Activated CD4-positive, alpha-beta T cell treated with anti-CD3 and anti-CD28 coated beads, Interleukin-2, amount 50 U/mL, for 4 hours (primary cell): ENCODE measurements around the gene RETSAT.
"Not testable (repeated sequence)": the region's sequence is repeated elsewhere in the genome, so short reads cannot be mapped to it uniquely, and the experiment has no call there.

Experiments used
- DNase-seq, 2 experiments: peaks; one replicate each; pipeline ENCODE4 v3.0.0-alpha.2; 2020

Gene RETSAT

GRCh38 chr2:85378257-85378656 is 23.9 kb upstream of the RETSAT start:
- no peak for DNase-seq

DNA sequence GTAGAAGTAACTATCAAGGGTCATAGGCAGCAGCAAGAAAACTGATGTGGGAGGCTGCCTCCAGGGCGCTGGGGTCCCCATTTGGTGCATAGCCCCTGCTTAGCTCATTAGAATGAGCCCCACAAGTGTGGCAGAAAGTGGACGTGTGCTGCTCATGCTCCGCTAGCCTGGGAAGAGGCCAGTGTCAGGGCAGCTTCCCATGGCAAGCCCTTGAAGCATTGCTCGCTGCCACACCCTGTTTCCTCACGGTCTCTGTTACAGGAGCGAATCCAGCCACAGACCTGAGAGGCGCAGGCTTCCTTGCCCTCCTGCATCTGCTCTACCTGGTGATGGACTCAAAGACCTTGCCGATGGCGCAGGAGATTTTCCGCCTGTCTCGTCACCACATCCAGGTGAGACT is 22.8 kb upstream of the RETSAT start:
- no peak for DNase-seq

- DNase-seq = no peak
These were observed 22.1 kb upstream of the RETSAT start for GRCh38 chr2:85376291-85377065.

DNA sequence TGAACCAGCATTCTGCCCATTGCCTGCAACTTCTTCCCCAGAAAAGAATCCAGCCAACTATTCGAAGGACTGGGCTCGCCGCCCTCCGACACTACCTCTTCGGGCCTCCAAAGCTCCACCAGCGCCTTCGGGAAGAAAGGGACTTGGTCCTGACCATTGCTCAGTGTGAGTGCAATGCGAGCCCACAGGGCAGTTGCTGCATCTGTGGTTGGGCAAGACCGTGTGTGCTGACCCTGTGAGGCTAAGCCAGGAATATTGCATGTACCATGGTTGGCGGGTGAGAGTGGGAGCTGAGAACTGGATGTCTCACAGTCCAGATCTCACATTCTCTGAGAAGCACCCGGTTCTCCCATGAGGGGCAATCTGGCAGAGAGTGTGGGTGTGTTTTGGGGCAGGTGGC is 16.7 kb upstream of the RETSAT start:
- no peak for DNase-seq

DNA sequence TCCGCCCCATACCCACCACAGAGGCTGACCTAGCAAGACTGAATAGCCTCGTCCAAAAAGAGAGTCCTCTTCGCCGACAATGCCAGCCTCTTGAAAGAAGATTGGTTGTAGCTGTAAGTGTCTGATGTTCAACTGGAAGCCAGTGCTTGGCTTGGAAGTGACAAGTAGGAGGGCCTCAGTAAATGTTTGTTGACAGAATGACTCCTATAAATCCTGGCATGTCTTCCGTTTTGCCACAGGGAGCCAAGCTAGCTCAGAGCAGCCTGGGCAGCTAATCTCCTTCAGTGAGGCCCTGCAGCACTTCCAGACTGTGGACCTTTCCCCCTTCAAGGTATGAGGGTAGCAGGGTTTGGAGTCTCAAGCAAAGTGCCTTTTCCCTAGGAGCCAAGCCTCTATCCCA is 15.2 kb upstream of the RETSAT start:
- no peak for DNase-seq

- no peak for DNase-seq
These were observed 14.6 kb upstream of the RETSAT start for GRCh38 chr2:85368921-85369320.

DNA sequence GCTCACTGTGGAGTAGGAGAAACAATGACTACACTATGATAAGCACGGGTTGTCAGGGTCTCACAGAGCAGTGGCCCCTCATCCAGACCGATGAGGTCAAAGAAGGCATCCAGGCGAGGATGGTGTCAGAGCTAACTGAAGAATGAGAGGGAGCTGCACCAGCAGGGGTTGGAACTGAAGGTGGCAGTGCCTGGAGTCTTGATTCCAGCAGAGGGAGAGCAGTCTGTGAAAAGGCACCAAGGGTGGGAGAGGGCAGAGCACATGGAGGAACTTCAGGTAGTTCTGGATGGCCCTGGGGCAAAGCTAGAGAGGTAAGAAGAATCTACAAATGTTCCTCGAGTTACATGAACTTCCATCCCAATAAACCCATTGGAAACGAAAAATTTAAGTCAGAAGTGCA is 12.9 kb upstream of the RETSAT start:
- no peak for DNase-seq

GRCh38 chr2:85362653-85363387 is 8.5 kb upstream of the RETSAT start:
- DNase-seq = not testable (repeated sequence)

DNA sequence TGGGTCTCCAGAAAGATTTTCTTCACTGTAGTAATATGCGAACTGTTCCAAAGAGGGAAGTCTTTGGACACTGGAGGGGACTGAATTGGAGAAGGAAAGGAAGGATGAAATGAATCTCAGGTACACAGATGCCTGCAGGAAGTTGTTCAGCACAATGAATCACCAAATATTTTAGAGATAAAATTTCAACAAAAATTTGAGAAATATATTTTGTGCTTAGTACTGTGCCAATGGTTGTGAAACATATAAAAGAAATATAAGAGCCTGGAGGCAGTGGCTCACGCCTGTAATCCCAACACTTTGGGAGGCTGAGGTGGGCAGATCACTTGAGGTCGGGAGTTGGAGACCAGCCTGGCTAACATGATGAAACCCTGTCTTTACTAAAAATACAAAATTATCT is 3.4 kb upstream of the RETSAT start:
- DNase-seq = no peak

DNA sequence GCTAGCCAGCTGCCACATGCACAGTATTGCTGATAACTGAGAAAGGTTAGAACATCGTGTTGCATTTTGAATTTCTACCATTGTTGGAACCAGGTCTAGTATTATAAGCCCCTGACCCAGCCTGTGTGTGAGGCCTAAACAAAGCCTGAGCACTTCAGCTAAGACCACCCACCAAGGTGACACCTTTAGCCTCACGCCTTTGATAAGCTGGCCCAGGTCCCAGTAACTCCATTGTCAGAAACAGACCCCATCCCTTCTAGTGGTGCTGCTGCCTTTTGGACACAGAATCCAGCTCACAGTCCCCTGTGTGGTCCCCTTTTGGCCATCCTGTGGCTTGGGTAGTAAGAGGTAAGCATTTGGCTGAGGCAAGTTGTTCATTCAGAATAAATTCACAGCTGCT is 1.9 kb upstream of the RETSAT start:
- DNase-seq = no peak

DNA sequence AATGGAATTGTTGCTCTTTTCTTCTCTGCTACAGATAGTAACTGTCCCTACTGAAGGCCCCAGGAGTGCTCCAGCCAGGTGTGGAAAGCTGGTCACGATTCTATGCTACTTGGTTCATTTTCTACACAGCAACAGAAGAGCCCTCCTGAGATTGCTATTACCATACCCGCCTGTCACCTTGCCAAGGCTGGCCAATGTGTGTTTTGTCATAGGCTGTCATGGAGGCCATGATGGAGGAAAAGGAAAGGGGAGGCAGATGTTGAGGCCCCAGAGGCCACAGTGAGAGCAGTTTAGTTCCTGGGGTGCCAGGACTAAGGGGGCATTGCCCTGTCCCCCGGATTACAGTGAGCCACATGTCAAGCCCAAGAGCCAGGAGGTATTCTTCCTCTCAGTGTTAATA is 1.2 kb upstream of the RETSAT start:
- DNase-seq = no peak

GRCh38 chr2:85355073-85355410 is 714 bp upstream of the RETSAT start:
- DNase-seq = no peak

DNA sequence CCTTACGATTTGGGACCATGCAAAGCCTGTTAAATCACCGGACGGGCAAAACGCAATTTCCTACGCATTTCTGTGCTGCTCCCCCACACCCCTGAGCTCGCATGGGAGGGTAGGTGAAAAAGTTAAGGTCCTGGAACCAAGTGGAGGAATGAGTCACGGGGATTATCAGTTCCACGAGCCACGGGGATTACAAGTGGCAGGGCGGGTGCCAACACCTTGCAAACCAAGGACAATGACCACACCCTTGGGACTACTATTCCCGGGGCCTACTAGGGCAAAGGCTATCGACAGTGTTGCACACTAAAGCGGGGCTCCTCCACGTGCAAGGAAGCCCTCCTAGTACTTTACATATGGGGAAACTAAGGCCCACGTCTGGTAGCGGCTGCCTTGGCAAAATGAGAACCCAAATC is 447 bp downstream of the RETSAT start:
- DNase-seq = no peak

DNA sequence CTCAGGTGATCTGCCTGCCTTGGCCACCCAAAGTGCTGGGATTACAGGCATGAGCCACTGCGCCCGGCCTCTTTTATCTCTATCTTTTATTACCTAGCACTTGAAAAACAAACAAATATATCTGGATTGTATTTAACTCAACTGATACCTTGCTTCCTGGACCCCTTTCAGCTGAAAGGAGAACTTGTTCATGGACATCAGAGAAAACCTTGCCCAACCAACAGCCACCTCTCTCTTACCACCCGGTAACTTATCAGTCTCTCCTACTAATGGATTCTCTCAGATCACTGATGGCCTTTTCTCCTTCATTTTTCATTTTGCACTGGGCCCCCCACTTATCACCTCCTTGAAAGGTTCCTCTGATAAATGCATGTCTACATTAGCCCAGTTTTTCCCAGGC is 6.7 kb downstream of the RETSAT start:
- DNase-seq = no peak

DNA sequence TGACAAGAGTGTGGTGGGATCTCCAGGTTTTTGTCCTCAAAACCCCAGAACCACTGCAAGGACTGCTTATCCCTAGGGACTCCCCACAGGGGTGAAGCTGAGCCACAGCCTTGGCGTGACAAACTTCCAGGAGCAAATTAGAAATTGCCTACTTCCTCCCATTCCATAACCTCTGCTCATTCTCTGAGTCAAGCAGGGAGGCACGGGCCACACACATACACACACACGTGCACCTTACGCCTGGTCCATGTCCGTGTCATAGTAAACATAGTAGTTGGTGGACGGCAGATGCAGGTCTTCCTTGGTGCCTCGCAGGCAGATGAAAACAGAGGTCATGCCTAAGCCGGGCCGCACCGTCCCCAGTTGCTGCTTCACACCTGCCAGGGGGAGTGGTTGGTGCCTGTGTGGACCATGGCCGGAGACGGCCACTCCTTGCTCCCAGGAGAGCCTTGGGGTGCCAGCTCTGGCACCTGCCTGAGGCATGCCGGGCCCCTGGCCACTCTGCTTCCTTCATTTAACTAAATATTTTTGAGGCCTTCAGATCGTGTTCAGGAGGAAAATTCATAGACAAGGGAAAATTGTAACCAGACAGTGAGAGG is 9.9 kb downstream of the RETSAT start:
- DNase-seq = no peak

GRCh38 chr2:85343207-85343895 is 11.0 kb downstream of the RETSAT start:
- not testable (repeated sequence) for DNase-seq

DNA sequence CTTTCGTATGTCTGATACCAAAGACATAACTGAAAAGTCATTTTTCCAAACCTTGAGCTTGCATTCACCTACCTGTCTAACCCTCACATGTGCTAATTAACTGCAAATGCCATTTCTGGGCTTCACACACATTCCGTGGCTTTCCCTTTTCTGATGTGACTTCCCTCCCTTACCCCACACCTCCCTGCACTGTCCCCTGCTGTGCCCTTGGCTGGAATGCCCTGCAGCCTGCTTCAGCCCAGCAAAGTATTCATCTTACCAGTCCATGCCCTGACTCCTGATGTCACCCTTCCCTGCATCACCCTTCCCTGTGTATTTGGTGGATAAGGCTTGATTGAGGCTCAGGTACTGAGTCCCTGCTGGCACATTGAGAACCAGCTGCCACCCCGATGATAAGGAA is 12.2 kb downstream of the RETSAT start:
- no peak for DNase-seq

GRCh38 chr2:85341269-85342029 is 12.9 kb downstream of the RETSAT start:
- DNase-seq = no peak

- DNase-seq = no peak
These were observed 14.1 kb downstream of the RETSAT start for GRCh38 chr2:85340034-85340892.

DNA sequence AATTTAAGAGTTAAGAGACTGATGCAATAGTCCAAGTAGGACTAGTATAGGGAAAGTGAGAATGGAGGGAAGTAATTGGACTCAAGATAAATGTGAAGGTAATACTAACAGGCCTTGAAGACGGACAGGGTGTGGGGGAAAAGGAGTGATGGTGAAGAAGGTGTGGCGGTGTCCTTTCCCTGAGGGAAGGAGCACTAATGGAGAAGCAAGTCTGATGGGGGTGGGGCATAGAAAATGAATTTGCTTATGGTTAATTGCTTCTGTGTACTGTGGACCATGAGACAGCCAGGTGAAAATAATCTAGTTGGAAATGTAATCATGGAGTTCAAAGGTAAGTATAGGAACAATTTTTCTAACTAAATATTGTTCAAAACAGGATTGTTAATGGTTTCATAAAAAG is 19.4 kb downstream of the RETSAT start:
- DNase-seq = no peak

DNA sequence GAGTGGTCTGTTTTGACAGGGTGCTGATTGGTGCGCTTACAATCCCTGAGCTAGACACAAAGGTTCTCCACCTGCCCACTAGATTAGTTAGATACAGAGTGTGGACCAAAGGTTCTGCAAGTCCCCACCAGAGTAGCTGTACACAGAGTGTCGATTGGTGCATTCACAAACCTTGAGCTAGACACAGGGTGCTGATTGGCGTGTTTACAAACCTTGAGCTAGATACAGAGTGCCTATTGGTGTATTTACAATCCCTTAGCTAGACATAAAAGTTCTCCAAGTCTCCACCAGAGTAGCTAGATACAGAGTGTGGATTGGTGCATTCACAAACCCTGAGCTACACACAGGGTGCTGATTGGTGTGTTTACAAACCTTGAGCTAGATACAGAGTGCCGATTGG is 20.5 kb downstream of the RETSAT start:
- not testable (repeated sequence) for DNase-seq
